Activated CD4-positive, alpha-beta T cell treated with anti-CD3 and anti-CD28 coated beads, Interleukin-2, amount 50 U/mL, for 24 hours (primary cell): ENCODE results near the gene GRID2.

ENCODE experiments used
- DNase-seq, 2 donors: peaks; one replicate each; pipeline ENCODE4 v3.0.0-alpha.2; 2020; ENCODE audit warnings: low read depth in 1 of 2, low spot score in 1 of 2

GRID2 gene

GRCh38 chr4:93467484-93468155 lies 1163.9 kb downstream of the GRID2 start:
- DNase-seq = no peak

GRCh38 chr4:93469560-93469959 lies 1165.8 kb downstream of the GRID2 start:
- DNase-seq = no peak

- no peak for DNase-seq
Observed at GRCh38 chr4:93475730-93476129, 1172.0 kb downstream of the GRID2 start.

GRCh38 chr4:93478805-93479204 lies 1175.0 kb downstream of the GRID2 start:
- DNase-seq = no peak

GRCh38 chr4:93480452-93480851 lies 1176.7 kb downstream of the GRID2 start:
- no peak for DNase-seq

GRCh38 chr4:93495346-93495745 lies 1191.6 kb downstream of the GRID2 start:
- no peak for DNase-seq

- no peak for DNase-seq
Observed at GRCh38 chr4:93501244-93501643, 1197.5 kb downstream of the GRID2 start.

- DNase-seq = no peak
Observed at GRCh38 chr4:93501946-93502345, 1198.2 kb downstream of the GRID2 start.

GRCh38 chr4:93502991-93503390 lies 1199.2 kb downstream of the GRID2 start:
- DNase-seq = no peak

GRCh38 chr4:93513851-93514250 lies 1210.1 kb downstream of the GRID2 start:
- no peak for DNase-seq

GRCh38 chr4:93515208-93515607 lies 1211.4 kb downstream of the GRID2 start:
- DNase-seq = no peak

GRCh38 chr4:93529692-93530372 lies 1226.1 kb downstream of the GRID2 start:
- no peak for DNase-seq

- no peak for DNase-seq
Observed at GRCh38 chr4:93532234-93532633, 1228.5 kb downstream of the GRID2 start.

GRCh38 chr4:93540562-93540961 lies 1236.8 kb downstream of the GRID2 start:
- no peak for DNase-seq

- DNase-seq = no peak
Observed at GRCh38 chr4:93561842-93562241, 1258.1 kb downstream of the GRID2 start.

- DNase-seq = no peak
Observed at GRCh38 chr4:93568758-93569157, 1265.0 kb downstream of the GRID2 start.

- DNase-seq = no peak
Observed at GRCh38 chr4:93573285-93573684, 1269.5 kb downstream of the GRID2 start.

- no peak for DNase-seq
Observed at GRCh38 chr4:93578942-93579341, 1275.2 kb downstream of the GRID2 start.

GRCh38 chr4:93605163-93605562 lies 1301.4 kb downstream of the GRID2 start:
- DNase-seq = no peak

GRCh38 chr4:93617606-93618005 lies 1313.8 kb downstream of the GRID2 start:
- DNase-seq = no peak

GRCh38 chr4:93633721-93634120 lies 1330.0 kb downstream of the GRID2 start:
- no peak for DNase-seq

- no peak for DNase-seq
Observed at GRCh38 chr4:93635943-93636342, 1332.2 kb downstream of the GRID2 start.

GRCh38 chr4:93645120-93645519 lies 1341.4 kb downstream of the GRID2 start:
- DNase-seq = no peak
